H9 (cell line): ENCODE data around the gene S1PR2. TPM values are rescaled to one million over a fixed set of nuclear protein-coding genes. Genes with fewer than 3 reads are reported as not detected.

Source experiments
- DNase-seq: peaks from one replicate; pipeline ENCODE4 v3.0.0-alpha.2; 2017
- H2AFZ ChIP-seq: one replicate; pipeline ENCODE4 v1.6.1; 2013; ENCODE audit warnings: mild to moderate bottlenecking, low read length, control low read depth, moderate library complexity
- H2AK5ac ChIP-seq: 2 replicates; pipeline ENCODE4 v1.6.1; 2013; ENCODE audit warnings: low read length, control low read depth, mixed read lengths; ENCODE audit not compliant: insufficient read length
- H2BK120ac ChIP-seq: one replicate; pipeline ENCODE4 v1.6.1; 2013; ENCODE audit warnings: low read depth, mild to moderate bottlenecking, low read length, control low read depth, inconsistent platforms; ENCODE audit not compliant: poor library complexity, severe bottlenecking
- H2BK12ac ChIP-seq: 2 replicates; pipeline ENCODE4 v1.6.1; 2013; ENCODE audit warnings: low read length, control low read depth, mixed read lengths, low read depth; ENCODE audit not compliant: insufficient read length
- H2BK15ac ChIP-seq: 2 replicates; pipeline ENCODE4 v1.6.1; 2013; ENCODE audit warnings: low read depth, low read length, control low read depth
- H2BK20ac ChIP-seq: one replicate; pipeline ENCODE4 v1.6.1; 2013; ENCODE audit warnings: low read depth, mild to moderate bottlenecking, low read length, control low read depth, inconsistent platforms; ENCODE audit not compliant: poor library complexity, severe bottlenecking
- H2BK5ac ChIP-seq: 2 replicates; pipeline ENCODE4 v1.6.1; 2013; ENCODE audit warnings: low read length, control low read depth, mixed read lengths; ENCODE audit not compliant: insufficient read length
- H3K14ac ChIP-seq: 2 replicates; pipeline ENCODE4 v1.6.1; 2013; ENCODE audit warnings: low read length, control low read depth; ENCODE audit not compliant: insufficient read depth
- H3K18ac ChIP-seq: 2 replicates; pipeline ENCODE4 v1.6.1; 2013; ENCODE audit warnings: low read depth, mild to moderate bottlenecking, mixed read lengths, low read length, control low read depth; ENCODE audit not compliant: insufficient read length
- H3K23ac ChIP-seq: 2 replicates; pipeline ENCODE4 v1.6.1; 2013; ENCODE audit warnings: low read length, control low read depth, mixed read lengths, low read depth; ENCODE audit not compliant: insufficient read length
- H3K23me2 ChIP-seq: 2 replicates; pipeline ENCODE4 v1.6.1; 2013; ENCODE audit warnings: low read depth, mild to moderate bottlenecking, mixed read lengths, low read length, control low read depth; ENCODE audit not compliant: insufficient read length, poor library complexity, severe bottlenecking
- H3K27ac ChIP-seq: 2 replicates; pipeline ENCODE4 v1.5.1; 2013; ENCODE audit warnings: low read length, control low read depth, mixed read lengths, low read depth; ENCODE audit not compliant: insufficient read length
- H3K27me3 ChIP-seq: 2 replicates; pipeline ENCODE4 v1.6.1; 2013; ENCODE audit warnings: low read length, control low read depth, inconsistent platforms; ENCODE audit not compliant: insufficient read depth
- H3K4ac ChIP-seq: 2 replicates; pipeline ENCODE4 v1.6.1; 2013; ENCODE audit warnings: low read depth, mild to moderate bottlenecking, control low read depth, inconsistent platforms, low read length, moderate library complexity
- H3K4me1 ChIP-seq: 2 replicates; pipeline ENCODE4 v1.6.1; 2013; ENCODE audit warnings: low read length, control low read depth, inconsistent platforms; ENCODE audit not compliant: insufficient read depth
- H3K4me2 ChIP-seq: 2 replicates; pipeline ENCODE4 v1.6.1; 2013; ENCODE audit warnings: low read length, control low read depth, mixed read lengths; ENCODE audit not compliant: insufficient read length, insufficient read depth
- H3K56ac ChIP-seq: 2 replicates; pipeline ENCODE4 v1.6.1; 2013; ENCODE audit warnings: low read depth, mild to moderate bottlenecking, mixed read lengths, low read length, control low read depth; ENCODE audit not compliant: insufficient read length
- H3K79me1 ChIP-seq: 2 replicates; pipeline ENCODE4 v1.6.1; 2013; ENCODE audit warnings: low read depth, mild to moderate bottlenecking, moderate library complexity, low read length, control low read depth, inconsistent platforms; ENCODE audit not compliant: insufficient read depth, poor library complexity, severe bottlenecking
- H3K79me2 ChIP-seq: 2 replicates; pipeline ENCODE4 v1.6.1; 2013; ENCODE audit warnings: low read length, control low read depth, inconsistent platforms; ENCODE audit not compliant: insufficient read depth
- H3K9ac ChIP-seq: 2 replicates; pipeline ENCODE4 v1.6.1; 2013; ENCODE audit warnings: low read length, control low read depth, mixed read lengths; ENCODE audit not compliant: insufficient read length; ENCODE audit errors: extremely low read depth
- H3K9me3 ChIP-seq: one replicate; pipeline ENCODE4 v1.6.1; 2013; ENCODE audit warnings: low read depth, low read length, inconsistent platforms; ENCODE audit not compliant: control insufficient read depth
- H3T11ph ChIP-seq: one replicate; pipeline ENCODE4 v1.6.1; 2013; ENCODE audit warnings: mild to moderate bottlenecking, low read length, control low read depth, inconsistent platforms
- H4K20me1 ChIP-seq: one replicate; pipeline ENCODE4 v1.6.1; 2013; ENCODE audit not compliant: control insufficient read depth, insufficient read length, insufficient read depth
- H4K5ac ChIP-seq: 2 replicates; pipeline ENCODE4 v1.6.1; 2013; ENCODE audit warnings: low read depth, mild to moderate bottlenecking, mixed read lengths, low read length, control low read depth; ENCODE audit not compliant: insufficient read length
- H4K8ac ChIP-seq: replicated peaks from 2 replicates; pipeline ENCODE4 v1.6.1; 2013; ENCODE audit warnings: low read length, control low read depth, mixed read lengths, low read depth; ENCODE audit not compliant: insufficient read length
- H4K91ac ChIP-seq: 2 replicates; pipeline ENCODE4 v1.6.1; 2013; ENCODE audit warnings: low read depth, mild to moderate bottlenecking, moderate library complexity, mixed read lengths, low read length, control low read depth; ENCODE audit not compliant: insufficient read length
- H3K27ac Mint-ChIP-seq, 3 experiments: 2 replicates in 2 of 3; 3 replicates in 1 of 3; pipeline ENCODE4 v1.8.0; 2020 to 2021; ENCODE audit warnings: mixed read lengths in 3 of 3, mild to moderate bottlenecking in 1 of 3, moderate library complexity in 1 of 3
- H3K27me3 Mint-ChIP-seq: 2 replicates; pipeline ENCODE4 v1.8.0; 2021; ENCODE audit warnings: low read depth, mild to moderate bottlenecking, moderate library complexity, mixed read lengths
- H3K36me3 Mint-ChIP-seq, 3 experiments: 2 replicates in 2 of 3; 3 replicates in 1 of 3; pipeline ENCODE4 v1.8.0; 2020 to 2021; ENCODE audit warnings: low read depth in 3 of 3, mixed read lengths in 3 of 3; ENCODE audit not compliant: insufficient read depth in 1 of 3
- H3K4me1 Mint-ChIP-seq, 2 experiments: 2 replicates each; pipeline ENCODE4 v1.8.0; 2020; ENCODE audit warnings: mixed read lengths in 2 of 2
- H3K4me3 Mint-ChIP-seq, 2 experiments: 2 replicates in 1 of 2; 3 replicates in 1 of 2; pipeline ENCODE4 v1.8.0; 2020 to 2021; ENCODE audit warnings: mild to moderate bottlenecking in 2 of 2, mixed read lengths in 2 of 2, moderate library complexity in 1 of 2
- H3K9me3 Mint-ChIP-seq, 2 experiments: 2 replicates in 1 of 2; 3 replicates in 1 of 2; pipeline ENCODE4 v1.8.0; 2020; ENCODE audit warnings: mild to moderate bottlenecking in 2 of 2, mixed read lengths in 2 of 2, moderate library complexity in 1 of 2
- WGBS: extraction: QIAGEN DNeasy Blood & Tissue Kit; methylation state at CpG from one replicate; pipeline ENCODE4 v1.1.7; 2013; ENCODE audit warnings: missing lambda C conversion rate, low lambda C conversion rate, mixed read lengths; ENCODE audit not compliant: insufficient read length; ENCODE audit errors: extremely low coverage; 5-methylcytosine and 5-hydroxymethylcytosine counted together
- total RNA-seq: library from RNA; stranded (reverse); gene quantifications from 2 replicates; pipeline ENCODE4 v1.2.1, GENCODE V29; 2021
- TF ChIP-seq, protein P1 (sequence below): fragments of 200-600 bp; sonication (generic); conservative IDR thresholded peaks from 3 replicates; pipeline ENCODE4 v1.8.0; 2021; ENCODE audit warnings: antibody characterized with exemption, mild to moderate bottlenecking

S1PR2 gene
- total RNA-seq, 1 experiment from 2014 or later: 11.5 TPM

DNA sequence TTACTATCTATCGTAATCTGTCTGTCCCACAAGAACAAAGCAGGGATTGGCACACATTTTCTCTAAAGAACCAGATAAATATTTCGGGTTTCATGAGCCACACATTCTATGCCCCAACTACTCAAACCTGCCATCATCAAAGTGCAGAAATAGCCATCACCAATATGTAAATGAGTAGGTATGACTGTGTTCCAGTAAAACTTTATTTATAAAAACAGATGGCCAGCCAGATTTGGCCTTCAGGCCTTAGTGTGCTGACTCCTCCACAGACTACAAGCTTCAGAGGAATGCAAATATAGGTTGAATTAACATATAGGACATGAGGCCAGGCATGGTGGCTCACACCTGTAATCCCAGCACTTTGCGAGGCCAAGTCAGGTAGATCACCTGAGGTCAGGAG lies 27.4 kb downstream of the S1PR2 start:
- H3K27ac ChIP-seq: no peak overlapping the region
- no peak overlapping the region for H3K4me3 Mint-ChIP-seq
- no CpG with 5 or more reads among the region's 3 CpGs for WGBS
- no peak overlapping the region for H3K23ac ChIP-seq
- peaks cover 7% of the 10 kb centered on the region; the same call in 1 of the 2 replicates for H3K27me3 Mint-ChIP-seq
- H3K4me1 Mint-ChIP-seq: peaks cover 9 to 14% of the 10 kb centered on the region in 2 experiments
- H3K9me3 Mint-ChIP-seq: peaks cover 6 to 8% of the 10 kb centered on the region in 2 experiments; a peak in 2 of 5 replicates
- no peak overlapping the region for H3K56ac ChIP-seq
- TF ChIP-seq, protein P1, sequence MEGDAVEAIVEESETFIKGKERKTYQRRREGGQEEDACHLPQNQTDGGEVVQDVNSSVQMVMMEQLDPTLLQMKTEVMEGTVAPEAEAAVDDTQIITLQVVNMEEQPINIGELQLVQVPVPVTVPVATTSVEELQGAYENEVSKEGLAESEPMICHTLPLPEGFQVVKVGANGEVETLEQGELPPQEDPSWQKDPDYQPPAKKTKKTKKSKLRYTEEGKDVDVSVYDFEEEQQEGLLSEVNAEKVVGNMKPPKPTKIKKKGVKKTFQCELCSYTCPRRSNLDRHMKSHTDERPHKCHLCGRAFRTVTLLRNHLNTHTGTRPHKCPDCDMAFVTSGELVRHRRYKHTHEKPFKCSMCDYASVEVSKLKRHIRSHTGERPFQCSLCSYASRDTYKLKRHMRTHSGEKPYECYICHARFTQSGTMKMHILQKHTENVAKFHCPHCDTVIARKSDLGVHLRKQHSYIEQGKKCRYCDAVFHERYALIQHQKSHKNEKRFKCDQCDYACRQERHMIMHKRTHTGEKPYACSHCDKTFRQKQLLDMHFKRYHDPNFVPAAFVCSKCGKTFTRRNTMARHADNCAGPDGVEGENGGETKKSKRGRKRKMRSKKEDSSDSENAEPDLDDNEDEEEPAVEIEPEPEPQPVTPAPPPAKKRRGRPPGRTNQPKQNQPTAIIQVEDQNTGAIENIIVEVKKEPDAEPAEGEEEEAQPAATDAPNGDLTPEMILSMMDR: no peak
- H4K8ac ChIP-seq: no peak overlapping the region
- H3K27me3 ChIP-seq: no peaks in the 10 kb centered on the region
- DNase-seq: no peak
- no peak overlapping the region for H2AK5ac ChIP-seq
- no peak overlapping the region for H2BK120ac ChIP-seq
- no peak overlapping the region for H2BK5ac ChIP-seq
- H3K9ac ChIP-seq: no peak overlapping the region
- no peak overlapping the region for H4K91ac ChIP-seq
- no peaks in the 10 kb centered on the region for H4K20me1 ChIP-seq
- H3K4me2 ChIP-seq: no peak overlapping the region
- no peak overlapping the region for H3K27ac Mint-ChIP-seq
- no peak overlapping the region for H2AFZ ChIP-seq
- no peaks in the 10 kb centered on the region for H3K9me3 ChIP-seq
- H2BK20ac ChIP-seq: no peak overlapping the region
- 0 out of 2 replicates have a peak, but pooled peaks cover 2% of the 10 kb centered on the region for H3K4me1 ChIP-seq
- H4K5ac ChIP-seq: no peak overlapping the region
- H2BK15ac ChIP-seq: no peak overlapping the region
- no peaks in the 10 kb centered on the region for H3K23me2 ChIP-seq
- no peak overlapping the region for H3T11ph ChIP-seq
- H3K18ac ChIP-seq: no peak overlapping the region
- no peak overlapping the region for H3K14ac ChIP-seq
- H3K79me2 ChIP-seq: no peaks in the 10 kb centered on the region
- H2BK12ac ChIP-seq: no peak overlapping the region
- H3K36me3 Mint-ChIP-seq: no peaks in the 10 kb centered on the region; a peak in 1 of 7 replicates
- H3K4ac ChIP-seq: no peak overlapping the region
- H3K79me1 ChIP-seq: no peaks in the 10 kb centered on the region
